Left cardiac atrium (tissue), 4 donors: Measurements from ENCODE around the gene BBOX1. TPM values are rescaled to one million over a fixed set of nuclear protein-coding genes. Genes with fewer than 3 reads are reported as not detected.
"Not testable (repeated sequence)": the region's sequence is repeated elsewhere in the genome, so short reads cannot be mapped to it uniquely, and the experiment has no call there.

ENCODE experiments used
- ATAC-seq, 2 donors: fragments of 200-7000 bp; cut with Tn5 transposase; one replicate each; pipeline ENCODE4 v1.9.1; 2020; ENCODE audit warnings: mild to moderate bottlenecking in 2 of 2, moderate library complexity in 2 of 2
- DNase-seq: peaks from one replicate; pipeline ENCODE4 v3.0.0-alpha.2; 2020
- intact Hi-C, 2 donors: fragments of 100-400 bp; cut with DNase I; formaldehyde crosslinking; loops; one replicate each; pipeline versions ENCODE4 v1.14.1 to v1.15.1; 2022 to 2023
- total RNA-seq, 2 donors: library from RNA; stranded (reverse); fragmentation: NEBNext Ultra II Directional; extraction: Animal tissue kit (Norgen Biotek cat#: 25700); gene quantifications; one replicate each; pipeline ENCODE4 v1.2.1, GENCODE V29; 2021
- donor health status: DM: no; HTN: yes; CAD: no.
- donor health status: DM: no; HTN: yes; CAD: no; lungs with severe emphysema.
- donor health status: DM: yes; HTN: yes; CAD: no.
- donor health status: Dilated cardiomyopathy.

Gene BBOX1
- total RNA-seq, 2 donors from 2014 or later, result 0.18 to 0.29 TPM

DNA sequence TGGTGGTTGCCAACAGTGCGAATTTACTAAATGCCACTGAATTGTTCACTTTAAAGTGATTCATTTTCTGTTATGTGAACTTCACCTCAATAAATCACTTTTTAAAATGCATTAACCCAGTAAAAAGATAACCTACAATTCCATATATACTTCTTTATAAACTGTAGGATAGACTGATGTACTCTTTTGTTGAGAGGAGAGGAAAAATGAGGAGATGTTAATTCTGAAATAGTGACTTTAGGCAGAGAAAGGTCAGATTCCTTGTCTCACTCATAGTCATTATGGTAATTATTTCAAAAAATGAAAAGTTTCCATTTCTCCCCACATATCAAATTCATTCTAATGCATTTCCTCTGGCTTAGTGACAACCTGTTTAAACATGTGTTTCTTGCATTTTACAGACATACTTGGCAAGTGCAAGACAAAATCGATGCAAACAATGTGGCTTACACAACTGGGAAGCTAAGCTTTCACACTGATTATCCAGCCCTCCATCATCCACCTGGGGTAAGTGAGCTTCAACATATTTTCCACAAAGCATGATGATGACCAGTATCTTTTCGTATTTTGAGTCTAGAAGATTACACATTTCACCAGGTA is 74.5 kb downstream of the BBOX1 start:
- intact Hi-C loops, result no loop called here
- DNase-seq (no peak), ATAC-seq (no peak)

- intact Hi-C loops, result no loop called here
- no peak for ATAC-seq
- no peak for DNase-seq
Measured at GRCh38 chr11:27116684-27117083, 76.1 kb downstream of the BBOX1 start.

- intact Hi-C loops, result no loop called here
- DNase-seq (no peak), ATAC-seq (no peak)
Measured at GRCh38 chr11:27118371-27118770, 77.8 kb downstream of the BBOX1 start.

DNA sequence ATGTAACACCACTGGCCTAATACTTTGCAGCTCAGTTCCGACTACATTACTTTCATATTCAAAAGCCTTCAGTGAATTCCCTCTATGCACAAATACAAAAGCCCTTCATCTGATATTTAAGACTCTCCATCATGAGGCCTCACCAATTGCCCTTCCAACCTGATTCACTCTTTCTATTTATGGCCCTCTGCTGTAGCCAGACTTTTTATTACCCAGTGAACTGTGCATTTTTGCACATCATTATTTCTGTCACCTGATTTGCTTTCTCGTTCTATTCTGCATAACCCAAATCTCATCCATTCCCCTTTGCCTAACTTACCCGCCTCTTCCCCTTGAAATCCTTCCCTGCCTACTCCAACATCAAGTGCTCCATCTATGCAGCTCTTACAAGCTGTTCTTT is 78.3 kb downstream of the BBOX1 start:
- DNase-seq, result no peak
- no peak for ATAC-seq
- intact Hi-C loops, result no loop called here

- no peak for DNase-seq
- intact Hi-C loops, result no loop called here
- no peak for ATAC-seq
Measured at GRCh38 chr11:27119396-27119795, 78.8 kb downstream of the BBOX1 start.

DNA sequence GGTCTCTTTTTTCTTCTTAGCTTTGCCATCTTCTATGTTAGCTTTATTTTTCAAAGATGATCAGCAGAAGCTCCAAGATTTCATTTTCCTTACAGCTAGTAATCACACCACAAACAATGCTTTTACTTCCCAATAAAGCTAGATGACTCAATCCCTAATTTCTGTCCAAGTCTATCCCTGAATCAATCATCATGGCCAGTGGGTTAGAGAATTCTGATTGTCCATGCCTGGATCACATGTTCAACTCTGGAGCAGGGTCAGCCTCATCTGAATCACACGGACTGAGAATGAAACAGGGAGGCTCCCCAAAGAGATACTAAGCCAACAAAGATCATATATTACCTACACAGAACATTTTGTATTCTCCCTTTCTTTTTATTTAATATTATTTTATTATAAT is 79.6 kb downstream of the BBOX1 start:
- no peak for DNase-seq
- no peak for ATAC-seq
- intact Hi-C loops, result loop anchor here in 1 of 2 donors (10.0 kb wide), 1 partner anchor 365 kb away; no protein-coding TSS in a partner anchor

GRCh38 chr11:27122001-27122400 is 81.4 kb downstream of the BBOX1 start:
- intact Hi-C loops, result loop anchor here in 1 of 2 donors (10.0 kb wide), 1 partner anchor 367 kb away; no protein-coding TSS in a partner anchor
- no peak for DNase-seq
- no peak for ATAC-seq

- ATAC-seq (peak in 1 of 2 donors; percentile 57), DNase-seq (no peak)
- intact Hi-C loops, result loop anchor here in 1 of 2 donors (10.0 kb wide), 1 partner anchor 370 kb away; no protein-coding TSS in a partner anchor
Measured at GRCh38 chr11:27124514-27125264, 84.1 kb downstream of the BBOX1 start.

DNA sequence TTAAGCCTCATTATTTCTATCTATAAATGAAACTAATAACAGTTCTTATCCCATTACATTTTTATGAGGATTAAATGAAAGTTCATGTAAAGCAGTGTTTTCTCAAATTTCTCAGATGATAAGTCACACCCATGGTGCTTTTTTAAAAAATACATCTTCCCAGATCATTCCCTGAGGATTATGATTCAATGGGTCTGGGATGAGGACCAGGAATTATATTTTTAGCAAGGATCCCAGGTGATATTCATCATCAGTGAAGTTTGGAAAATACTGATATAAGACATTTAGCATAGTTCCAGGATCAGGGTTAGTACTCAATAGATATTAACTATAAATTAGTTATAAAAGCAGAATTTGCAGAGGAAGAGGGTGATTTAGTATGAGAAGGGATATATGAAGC is 89.1 kb downstream of the BBOX1 start:
- intact Hi-C loops, result loop anchor here in 1 of 2 donors (10.0 kb wide), 1 partner anchor 375 kb away; no protein-coding TSS in a partner anchor
- DNase-seq, result no peak
- no peak for ATAC-seq

GRCh38 chr11:27130806-27131205 is 90.2 kb downstream of the BBOX1 start:
- ATAC-seq, result no peak
- intact Hi-C loops, result no loop called here
- DNase-seq, result no peak

DNA sequence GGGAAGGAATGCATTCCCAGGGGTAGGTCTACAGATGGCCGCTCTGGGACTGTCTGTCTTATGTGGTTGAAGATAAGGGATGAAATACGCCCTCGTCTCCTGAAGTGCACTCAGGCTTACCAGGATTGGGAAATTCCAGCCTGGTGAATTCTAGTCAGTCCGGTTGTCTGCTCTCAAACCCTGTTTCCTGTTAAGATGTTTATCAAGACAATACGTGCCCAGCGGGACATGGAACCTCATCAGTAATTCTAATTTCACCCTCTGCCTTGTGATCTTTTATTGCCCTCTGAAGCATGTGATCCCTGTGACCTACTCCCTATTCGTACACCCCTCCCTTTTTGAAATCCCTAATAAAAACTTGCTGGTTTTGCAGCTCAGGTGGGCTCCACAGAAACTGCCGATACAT is 95.3 kb downstream of the BBOX1 start:
- DNase-seq, intact Hi-C loops, ATAC-seq: not testable (repeated sequence)

DNA sequence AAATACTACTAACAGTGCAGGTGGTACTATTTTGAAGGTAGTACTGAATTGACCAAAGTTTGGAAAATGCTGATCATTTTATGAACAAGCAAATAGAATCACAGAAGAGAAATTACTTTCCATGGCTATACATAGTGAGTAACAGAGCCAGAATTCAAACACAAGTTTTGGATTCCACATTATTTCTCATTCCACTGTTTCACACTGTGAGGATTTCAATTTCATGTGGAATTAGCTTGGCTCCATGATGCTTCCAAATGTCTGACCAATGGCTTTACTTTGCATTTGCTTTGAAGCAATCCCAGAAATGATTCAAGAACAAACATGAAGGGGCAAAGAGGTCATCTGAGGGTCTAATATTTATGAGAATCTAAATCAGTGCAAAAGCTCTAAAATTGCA is 98.1 kb downstream of the BBOX1 start:
- DNase-seq, result no peak
- intact Hi-C loops, result no loop called here
- ATAC-seq, result no peak

DNA sequence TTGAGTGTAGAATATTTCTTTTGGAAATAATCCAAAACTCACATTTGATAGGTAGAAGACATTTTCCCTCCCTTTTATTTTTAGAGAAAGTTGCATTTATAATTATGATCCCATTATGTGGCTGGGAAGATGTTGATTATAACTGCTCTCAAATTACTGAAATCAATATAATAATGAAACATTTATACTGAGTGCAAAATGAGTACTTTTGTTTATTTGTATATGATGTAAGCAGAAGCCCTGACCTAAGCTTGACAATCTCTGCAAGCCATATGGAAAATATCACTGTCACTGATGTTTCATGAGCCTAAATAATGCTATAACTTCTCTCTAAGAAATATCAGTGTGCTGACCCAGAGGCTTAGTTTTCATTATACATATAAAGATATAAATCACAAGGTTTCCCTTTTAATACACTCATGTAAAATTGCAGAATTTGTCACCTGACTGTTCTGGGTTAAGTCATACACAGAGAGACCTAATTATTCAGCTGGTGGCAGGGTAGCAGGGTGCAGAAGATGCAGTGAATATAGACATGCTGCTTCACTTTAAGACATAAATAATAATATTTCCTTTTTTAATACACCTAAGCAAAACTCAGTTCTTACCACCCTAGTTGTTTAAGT is 99.2 kb downstream of the BBOX1 start:
- no peak for DNase-seq
- intact Hi-C loops, result no loop called here
- ATAC-seq, result no peak

DNA sequence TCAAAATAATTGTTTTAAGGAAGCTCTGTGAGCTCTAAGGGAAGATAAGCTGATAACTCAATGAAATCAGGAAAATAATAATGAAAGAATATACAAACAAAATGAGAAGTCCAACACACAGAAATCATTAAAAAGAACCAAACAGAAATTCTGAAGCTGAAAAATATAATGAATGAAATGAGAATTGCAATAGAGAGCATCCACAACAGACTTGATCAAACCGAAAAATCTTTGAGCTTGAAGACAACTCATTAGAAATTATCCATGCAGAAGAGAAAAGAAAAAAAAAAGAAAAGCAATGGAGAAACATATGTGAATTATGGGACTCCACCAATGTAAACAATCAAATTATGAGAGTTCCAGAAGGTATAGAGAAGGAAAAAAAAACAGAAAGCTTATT is 101.0 kb downstream of the BBOX1 start:
- intact Hi-C loops, result no loop called here
- no peak for DNase-seq
- ATAC-seq, result no peak

DNA sequence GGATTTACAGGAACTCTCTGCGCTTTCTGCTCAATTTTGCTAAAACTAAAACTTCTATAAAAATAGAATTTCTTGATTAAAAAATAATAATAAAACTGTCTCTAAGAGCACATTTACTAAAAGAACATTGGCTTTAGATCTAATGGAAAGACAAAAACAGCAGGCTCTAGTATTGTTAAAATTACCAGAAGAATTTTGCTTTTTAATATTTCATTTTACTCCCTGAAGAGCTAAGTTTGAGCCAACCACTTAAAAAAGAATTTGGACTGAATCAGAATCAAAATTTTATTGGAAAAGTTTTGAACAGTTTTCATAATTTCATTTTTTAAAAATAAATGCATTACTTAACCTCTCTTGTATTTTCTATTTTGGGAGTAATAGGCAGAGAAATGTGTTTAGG is 107.3 kb downstream of the BBOX1 start:
- DNase-seq (no peak), ATAC-seq (no peak)
- intact Hi-C loops, result no loop called here

GRCh38 chr11:27148506-27148905 is 107.9 kb downstream of the BBOX1 start:
- ATAC-seq (no peak), DNase-seq (no peak)
- intact Hi-C loops, result no loop called here

GRCh38 chr11:27150098-27150497 is 109.5 kb downstream of the BBOX1 start:
- intact Hi-C loops, result loop anchor here in 1 of 2 donors (10.0 kb wide), 1 partner anchor 855 kb away; no protein-coding TSS in a partner anchor
- DNase-seq, result no peak
- no peak for ATAC-seq

DNA sequence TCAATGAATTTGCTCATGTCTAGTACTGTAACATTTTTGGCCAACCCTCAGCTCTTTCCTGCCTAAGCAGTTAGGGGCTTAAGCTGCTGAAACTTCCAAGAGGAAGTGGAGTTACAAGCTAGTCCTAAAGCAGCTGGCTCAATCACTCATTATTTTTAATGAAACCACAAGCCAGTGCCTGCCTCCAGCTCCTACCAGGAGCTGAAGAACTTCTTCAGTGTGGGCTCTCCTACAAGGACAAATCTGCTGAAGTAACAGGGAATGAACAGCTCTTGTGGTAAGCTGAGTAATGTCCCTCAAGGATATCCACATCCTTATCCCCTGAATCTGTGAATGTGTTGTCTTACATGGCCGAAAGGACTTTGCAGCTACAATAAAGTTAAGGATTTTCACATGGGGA is 112.5 kb downstream of the BBOX1 start:
- no peak for ATAC-seq
- intact Hi-C loops, result loop anchor here in 1 of 2 donors (10.0 kb wide), 1 partner anchor 858 kb away; no protein-coding TSS in a partner anchor
- no peak for DNase-seq

DNA sequence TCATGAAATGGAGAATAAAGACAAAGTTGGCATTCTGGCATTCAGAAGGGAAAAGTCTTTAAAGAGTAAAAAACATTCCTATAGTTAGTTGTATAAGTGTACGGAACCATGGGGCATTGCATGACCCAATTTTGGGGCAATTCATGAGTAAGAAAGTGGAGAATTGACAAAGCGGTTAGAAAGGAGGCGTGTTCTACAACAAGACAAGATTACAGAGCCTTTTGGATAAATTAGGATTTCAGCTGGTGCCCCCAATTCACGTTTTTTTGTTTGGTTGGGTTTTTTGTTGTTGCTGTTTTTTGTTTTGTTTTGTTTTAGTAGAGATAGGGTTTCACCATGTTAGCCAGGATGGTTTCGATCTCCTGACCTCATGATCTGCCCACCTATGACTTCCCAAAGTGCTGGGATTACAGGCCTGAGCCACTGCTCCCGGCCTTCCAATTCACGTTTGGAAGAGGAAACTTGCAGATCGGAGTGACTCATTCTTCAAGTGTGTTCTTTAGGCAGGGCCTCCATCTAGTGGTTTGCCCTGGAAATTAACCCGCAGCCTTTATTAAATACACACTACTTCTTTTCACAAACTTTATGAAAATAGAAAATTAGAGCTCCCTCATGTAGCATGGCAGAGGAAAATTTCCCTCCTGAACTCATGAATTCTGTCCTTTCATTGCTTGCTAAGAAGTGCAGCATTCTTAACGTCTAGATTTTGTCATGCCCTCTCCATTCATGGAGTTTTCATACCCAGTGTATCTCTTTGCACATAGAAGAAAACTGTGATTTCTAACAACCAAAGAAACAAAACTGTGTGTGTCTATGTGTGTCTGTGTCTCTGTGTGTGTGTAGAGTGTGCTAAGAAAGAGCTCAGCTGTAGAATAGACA is 118.1 kb downstream of the BBOX1 start:
- peak; percentile 83 to 94 for ATAC-seq
- intact Hi-C loops, result loop anchor here (1.0 to 10.0 kb wide), 2 partner anchors 404 to 864 kb away; no protein-coding TSS in a partner anchor
- peak; percentile 23 for DNase-seq
